VCaP (cell line): ENCODE measurements around the gene TWNK.
"Not testable (repeated sequence)": the region's sequence is repeated elsewhere in the genome, so short reads cannot be mapped to it uniquely, and the experiment has no call there.

Source experiments
- H3K27ac ChIP-seq: fragments of 450-650 bp; 2 replicates; pipeline ENCODE4 v1.5.1; 2017
- TF ChIP-seq, protein P1 (sequence below): fragments of 450-650 bp; conservative IDR thresholded peaks from 2 replicates; pipeline ENCODE4 v1.5.1; 2017; ENCODE audit warnings: mild to moderate bottlenecking, moderate library complexity

TWNK gene

DNA sequence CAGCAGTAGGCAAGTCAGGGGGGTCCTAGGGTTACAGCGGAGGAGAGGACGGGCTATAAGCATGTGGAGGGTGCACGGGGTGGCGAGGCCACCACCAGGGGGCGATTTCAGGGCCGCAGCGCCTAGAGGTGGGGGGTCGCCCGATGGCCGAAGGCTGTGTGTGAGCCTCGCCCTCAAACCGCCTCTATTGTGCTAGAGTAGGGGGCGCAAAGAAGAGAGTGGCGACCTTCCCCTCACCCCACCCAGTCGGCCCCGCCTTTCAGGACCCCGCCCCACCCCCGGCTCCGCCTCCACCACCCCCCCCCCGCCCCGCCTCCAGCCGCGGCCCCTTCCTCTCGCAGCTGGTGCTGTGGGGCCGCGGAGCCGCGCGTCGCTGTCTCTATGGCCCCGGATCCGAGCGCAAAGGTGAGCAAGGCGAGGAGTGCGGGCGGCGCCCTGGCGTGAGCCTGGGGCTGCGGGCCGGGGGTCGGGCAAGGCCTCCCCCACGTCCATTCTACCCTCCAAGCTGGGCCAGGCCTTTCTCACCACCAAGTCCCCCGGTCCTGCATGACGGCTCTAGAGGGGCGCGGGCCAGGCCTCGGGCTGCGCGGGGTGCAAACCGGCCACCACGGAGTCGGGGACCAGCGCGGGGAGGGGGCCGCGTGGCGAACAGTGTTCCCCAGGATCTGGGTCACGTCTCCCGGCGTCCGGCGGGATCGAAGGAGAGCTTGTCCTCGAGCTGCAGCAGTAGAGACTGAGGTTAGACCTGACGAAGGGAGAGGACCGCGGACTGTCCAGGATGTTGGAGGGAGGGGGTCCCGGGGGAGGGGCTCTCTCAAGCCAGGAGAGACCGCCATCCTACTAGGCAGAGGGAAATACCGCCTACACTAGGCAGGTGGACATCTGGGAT lies 17.9 kb upstream of the TWNK start, which contains the start of gene SEMA4G:
Gene SEMA4G (plus strand): TSS at position 318 of the 889 bp plus-strand sequence. CDS start 3,409 bp downstream, outside the sequence.
- TF ChIP-seq, protein P1, sequence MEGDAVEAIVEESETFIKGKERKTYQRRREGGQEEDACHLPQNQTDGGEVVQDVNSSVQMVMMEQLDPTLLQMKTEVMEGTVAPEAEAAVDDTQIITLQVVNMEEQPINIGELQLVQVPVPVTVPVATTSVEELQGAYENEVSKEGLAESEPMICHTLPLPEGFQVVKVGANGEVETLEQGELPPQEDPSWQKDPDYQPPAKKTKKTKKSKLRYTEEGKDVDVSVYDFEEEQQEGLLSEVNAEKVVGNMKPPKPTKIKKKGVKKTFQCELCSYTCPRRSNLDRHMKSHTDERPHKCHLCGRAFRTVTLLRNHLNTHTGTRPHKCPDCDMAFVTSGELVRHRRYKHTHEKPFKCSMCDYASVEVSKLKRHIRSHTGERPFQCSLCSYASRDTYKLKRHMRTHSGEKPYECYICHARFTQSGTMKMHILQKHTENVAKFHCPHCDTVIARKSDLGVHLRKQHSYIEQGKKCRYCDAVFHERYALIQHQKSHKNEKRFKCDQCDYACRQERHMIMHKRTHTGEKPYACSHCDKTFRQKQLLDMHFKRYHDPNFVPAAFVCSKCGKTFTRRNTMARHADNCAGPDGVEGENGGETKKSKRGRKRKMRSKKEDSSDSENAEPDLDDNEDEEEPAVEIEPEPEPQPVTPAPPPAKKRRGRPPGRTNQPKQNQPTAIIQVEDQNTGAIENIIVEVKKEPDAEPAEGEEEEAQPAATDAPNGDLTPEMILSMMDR, result peak; percentile 36; the same call in 1 of the 2 replicates
- H3K27ac ChIP-seq, result no peak within 1 kb of the TSS

DNA sequence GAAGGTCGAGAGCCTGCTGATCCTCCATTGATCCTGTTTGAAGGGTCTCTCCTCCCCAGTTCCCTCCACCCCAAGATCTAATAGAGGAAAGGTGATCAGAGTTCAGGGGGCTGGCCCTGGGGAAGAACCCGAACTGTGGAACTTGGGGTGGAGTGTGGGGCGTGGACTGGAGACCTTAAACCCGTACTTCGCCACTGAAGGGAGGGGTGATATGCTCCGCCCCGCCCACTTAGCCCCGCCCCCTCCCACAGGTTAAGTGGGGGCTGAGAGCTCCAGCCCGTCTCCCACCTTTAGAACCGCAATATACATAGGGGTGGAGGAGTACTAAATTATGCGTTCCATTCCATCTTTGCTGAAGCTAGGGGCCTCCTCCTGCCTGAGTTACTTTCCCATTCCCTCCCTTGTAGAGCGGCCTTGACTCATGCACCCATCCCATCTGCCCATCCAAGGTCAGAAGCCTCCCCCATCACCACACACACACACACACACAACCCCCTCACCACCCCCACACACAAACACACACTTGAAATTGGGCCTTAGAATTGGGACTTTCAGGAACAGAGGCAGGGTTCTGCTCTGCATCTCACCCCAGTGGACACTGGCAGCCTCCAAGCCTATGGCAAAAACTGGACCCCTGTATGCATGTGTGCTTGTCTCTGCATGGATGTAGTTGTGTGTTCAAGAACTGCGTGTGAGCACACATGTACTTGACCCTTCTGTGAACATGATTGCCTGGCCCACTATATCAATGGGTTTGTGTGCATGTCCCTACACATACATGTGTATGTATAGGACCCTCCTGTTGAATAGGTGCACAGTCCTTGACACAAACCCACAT lies 17.0 kb upstream of the TWNK start:
- H3K27ac ChIP-seq, result no peak overlapping the region

DNA sequence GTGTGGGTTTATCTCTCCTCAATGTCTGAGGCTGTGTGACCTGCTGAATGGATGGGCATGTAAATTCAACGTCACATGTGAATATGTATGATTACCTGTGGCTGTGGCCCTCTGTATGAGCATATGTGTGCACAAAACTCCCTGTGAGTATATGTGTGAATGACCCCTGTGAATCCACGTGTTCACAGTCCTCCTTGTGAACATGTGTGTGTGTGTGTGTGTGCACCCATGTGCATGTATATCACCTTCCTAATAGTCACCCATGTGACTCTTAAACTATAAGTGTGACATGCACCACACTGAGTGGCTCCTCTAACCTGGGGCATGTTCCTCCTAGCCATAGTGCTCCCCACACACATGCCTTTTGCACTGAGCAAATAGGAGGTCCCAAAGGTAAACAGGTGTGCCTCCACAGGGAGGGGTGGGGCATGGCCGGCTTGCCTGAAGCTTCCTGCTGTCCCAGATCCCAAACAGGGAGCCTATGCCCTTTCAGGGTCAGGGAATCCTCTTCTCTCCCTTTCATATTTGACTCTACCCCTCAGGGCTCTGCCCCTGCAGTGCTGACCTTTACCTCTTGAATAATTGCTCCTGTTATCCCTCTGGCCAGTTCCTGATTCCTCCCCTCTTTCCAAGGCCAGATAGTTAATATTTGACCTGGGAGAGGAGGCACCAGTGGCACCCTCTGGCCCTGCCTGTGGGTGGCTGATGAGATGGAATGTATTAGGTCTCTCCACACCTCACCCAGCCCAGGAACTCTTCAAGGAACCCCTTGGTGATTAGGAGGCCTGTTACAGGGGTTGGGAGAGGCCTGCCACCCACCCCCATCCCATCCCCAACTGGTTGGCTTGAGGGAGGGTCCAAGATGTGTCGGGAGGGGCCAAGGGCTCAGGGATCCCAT lies 16.2 kb upstream of the TWNK start:
- H3K27ac ChIP-seq, result no peak overlapping the region
- TF ChIP-seq, protein P1, result no peak

More for the DNA sequence above, 17.0 kb upstream of the TWNK start:
- TF ChIP-seq, protein P1, result no peak

DNA sequence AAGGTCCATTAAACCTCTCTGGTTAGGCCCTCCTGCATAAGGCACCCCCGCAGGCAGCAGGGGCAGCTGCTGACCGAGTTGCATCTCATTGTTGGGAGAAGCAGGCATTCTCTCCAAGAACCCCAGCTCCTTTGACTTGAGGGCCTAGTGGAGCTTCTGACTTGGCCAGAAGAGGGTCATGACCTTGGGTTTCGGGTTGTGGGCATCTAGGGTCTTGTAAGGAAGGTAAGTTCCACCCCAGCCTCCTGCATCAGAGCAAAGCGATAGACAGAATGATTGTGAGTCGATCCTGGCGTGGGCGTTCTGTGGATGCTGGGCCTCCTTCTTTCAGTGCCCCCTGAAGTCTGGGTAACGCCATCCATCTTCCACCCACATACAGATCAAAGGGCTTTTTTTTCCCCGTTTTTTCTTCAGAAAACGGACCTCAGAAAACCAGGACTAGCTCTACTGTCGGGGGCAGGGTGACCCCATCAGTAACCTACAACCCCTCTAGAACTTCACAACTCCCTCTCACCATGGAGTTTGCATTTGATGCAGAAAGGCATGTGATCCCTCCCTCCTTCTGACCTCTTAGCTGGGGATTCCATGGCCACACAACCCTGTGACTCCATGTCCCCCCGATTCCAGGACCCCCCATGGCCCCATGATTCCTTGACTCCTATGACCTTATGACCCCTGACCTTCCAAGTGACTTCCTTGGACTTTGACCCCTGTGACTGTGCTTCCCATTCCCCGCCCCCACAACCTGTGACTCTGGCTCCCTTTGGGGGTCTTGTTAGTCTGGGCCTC lies 15.0 kb upstream of the TWNK start:
- H3K27ac ChIP-seq, result no peak overlapping the region
- TF ChIP-seq, protein P1, result no peak

DNA sequence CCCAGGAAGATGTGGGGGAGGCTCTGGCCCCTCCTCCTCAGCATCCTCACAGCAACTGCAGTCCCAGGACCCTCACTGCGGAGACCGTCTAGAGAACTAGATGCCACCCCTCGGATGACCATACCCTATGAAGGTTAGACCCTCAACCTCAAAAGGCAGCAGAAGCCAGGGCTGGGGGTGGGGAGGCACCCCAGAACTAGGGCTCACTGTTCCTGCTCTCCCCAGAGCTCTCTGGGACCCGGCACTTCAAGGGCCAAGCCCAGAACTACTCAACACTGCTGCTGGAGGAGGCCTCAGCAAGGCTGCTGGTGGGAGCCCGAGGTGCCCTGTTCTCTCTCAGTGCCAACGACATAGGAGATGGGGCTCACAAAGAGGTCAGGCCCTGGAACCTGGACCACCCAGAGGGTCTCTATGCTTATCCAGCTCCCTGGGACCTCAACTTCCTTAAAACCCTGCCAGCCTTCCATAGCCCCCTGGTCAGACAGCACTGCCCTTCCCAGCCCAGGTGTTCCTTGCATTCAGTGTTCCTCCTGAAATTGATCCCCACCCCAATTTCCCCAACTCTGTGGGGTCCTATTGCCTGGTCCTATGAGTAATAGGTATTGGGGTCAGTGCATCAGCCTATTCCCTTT lies 14.3 kb upstream of the TWNK start:
- no peak overlapping the region for H3K27ac ChIP-seq
- TF ChIP-seq, protein P1, result no peak

DNA sequence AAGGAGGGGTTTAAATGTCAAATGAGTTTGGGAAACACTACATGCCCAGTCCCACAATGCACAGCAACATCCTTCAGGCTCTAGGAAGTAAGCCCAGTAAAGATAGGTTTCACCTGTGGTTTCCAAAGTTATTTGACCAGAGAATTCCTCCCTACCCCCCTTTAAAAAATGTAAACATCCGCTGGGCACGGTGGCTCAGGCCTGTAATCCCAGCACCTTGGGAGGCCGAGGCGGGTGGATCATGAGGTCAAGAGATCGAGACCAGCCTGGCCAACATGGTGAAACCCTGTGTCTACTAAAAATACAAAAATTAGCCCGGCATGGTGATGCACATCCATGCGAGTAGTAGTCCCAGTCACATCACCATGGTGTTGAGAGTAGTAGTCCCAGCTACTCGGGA lies 11.9 kb upstream of the TWNK start:
- H3K27ac ChIP-seq, result not testable (repeated sequence)
